ENCODE results near the gene GKN2.

DNA sequence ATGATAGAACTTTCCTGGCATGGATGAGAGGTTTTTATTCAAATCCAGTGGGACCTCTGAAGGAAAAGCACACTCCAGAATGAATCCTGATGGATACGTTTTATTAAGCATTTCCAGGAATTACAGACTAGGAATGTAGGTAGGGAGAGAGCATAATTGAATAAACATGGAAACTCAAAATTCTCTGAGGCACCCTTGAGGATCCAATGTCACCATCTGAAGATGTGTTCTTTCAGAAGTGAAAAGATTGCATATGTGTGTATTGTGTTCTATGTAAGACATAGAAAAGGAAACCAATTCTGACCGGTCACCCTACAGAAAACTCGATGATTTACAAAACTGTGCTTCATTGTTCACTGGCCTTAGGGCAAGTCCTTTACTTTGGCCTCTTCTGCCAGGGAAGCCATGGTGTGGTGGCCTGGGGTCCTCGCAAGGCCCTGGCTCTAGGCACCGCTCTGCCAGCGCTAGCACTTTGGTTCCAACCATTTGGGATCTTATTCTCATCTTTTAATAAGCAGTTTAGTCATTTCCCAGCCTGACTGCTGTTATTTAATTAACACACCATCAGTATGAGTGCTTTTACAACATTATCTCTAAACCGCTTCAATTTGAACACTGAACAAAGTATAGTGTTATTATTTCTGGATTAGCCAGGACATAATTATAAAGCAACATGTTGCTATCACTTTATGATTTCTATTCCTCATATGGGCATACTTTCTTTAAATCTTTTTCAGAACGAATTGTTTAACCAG, 17.2 kb upstream of the GKN2 start:
- TF ChIP-seq, protein P1, sequence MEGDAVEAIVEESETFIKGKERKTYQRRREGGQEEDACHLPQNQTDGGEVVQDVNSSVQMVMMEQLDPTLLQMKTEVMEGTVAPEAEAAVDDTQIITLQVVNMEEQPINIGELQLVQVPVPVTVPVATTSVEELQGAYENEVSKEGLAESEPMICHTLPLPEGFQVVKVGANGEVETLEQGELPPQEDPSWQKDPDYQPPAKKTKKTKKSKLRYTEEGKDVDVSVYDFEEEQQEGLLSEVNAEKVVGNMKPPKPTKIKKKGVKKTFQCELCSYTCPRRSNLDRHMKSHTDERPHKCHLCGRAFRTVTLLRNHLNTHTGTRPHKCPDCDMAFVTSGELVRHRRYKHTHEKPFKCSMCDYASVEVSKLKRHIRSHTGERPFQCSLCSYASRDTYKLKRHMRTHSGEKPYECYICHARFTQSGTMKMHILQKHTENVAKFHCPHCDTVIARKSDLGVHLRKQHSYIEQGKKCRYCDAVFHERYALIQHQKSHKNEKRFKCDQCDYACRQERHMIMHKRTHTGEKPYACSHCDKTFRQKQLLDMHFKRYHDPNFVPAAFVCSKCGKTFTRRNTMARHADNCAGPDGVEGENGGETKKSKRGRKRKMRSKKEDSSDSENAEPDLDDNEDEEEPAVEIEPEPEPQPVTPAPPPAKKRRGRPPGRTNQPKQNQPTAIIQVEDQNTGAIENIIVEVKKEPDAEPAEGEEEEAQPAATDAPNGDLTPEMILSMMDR (IDR thresholded peaks at IDR 0.05) = no peak
- TF ChIP-seq POLR2AphosphoS5 (IDR thresholded peaks at IDR 0.05) (no peak), POLR2A (IDR thresholded peaks at IDR 0.05) (no peak), EP300 (IDR thresholded peaks at IDR 0.05; ENCODE audit: low read depth) (no peak)
